T-helper 22 cell (primary cell): ENCODE results near the gene NDUFS8.

Experiments used
- DNase-seq: peaks from one replicate; pipeline ENCODE4 v3.0.0-alpha.2; 2020; ENCODE audit warnings: low read depth

Gene NDUFS8

GRCh38 chr11:68015467-68015866 is 15.0 kb upstream of the NDUFS8 start:
- DNase-seq: no peak

- DNase-seq: no peak
Measured at GRCh38 chr11:68016161-68016903, 14.1 kb upstream of the NDUFS8 start.

- no peak for DNase-seq
Measured at GRCh38 chr11:68016904-68017817, 13.3 kb upstream of the NDUFS8 start.

- DNase-seq: no peak
Measured at GRCh38 chr11:68017980-68018729, 12.3 kb upstream of the NDUFS8 start.

- DNase-seq: no peak
Measured at GRCh38 chr11:68018730-68019190, 11.7 kb upstream of the NDUFS8 start.

- no peak for DNase-seq
Measured at GRCh38 chr11:68019486-68019885, 11.0 kb upstream of the NDUFS8 start.

- no peak for DNase-seq
Measured at GRCh38 chr11:68020575-68020974, 9.9 kb upstream of the NDUFS8 start.

GRCh38 chr11:68021167-68021787 is 9.2 kb upstream of the NDUFS8 start:
- DNase-seq: no peak

- no peak for DNase-seq
Measured at GRCh38 chr11:68022531-68022930, 8.0 kb upstream of the NDUFS8 start.

GRCh38 chr11:68024508-68024907 is 6.0 kb upstream of the NDUFS8 start:
- DNase-seq: no peak

GRCh38 chr11:68025047-68025446 is 5.4 kb upstream of the NDUFS8 start:
- DNase-seq: no peak

- no peak for DNase-seq
Measured at GRCh38 chr11:68026391-68027105, 3.9 kb upstream of the NDUFS8 start.

- DNase-seq: no peak
Measured at GRCh38 chr11:68027667-68028066, 2.8 kb upstream of the NDUFS8 start.

GRCh38 chr11:68028802-68029545 is 1.5 kb upstream of the NDUFS8 start:
- no peak for DNase-seq

GRCh38 chr11:68031144-68031464 is 623 bp downstream of the NDUFS8 start:
- DNase-seq: no peak

GRCh38 chr11:68032003-68032402 is 1.5 kb downstream of the NDUFS8 start:
- no peak for DNase-seq

- DNase-seq: no peak
Measured at GRCh38 chr11:68032997-68033707, 2.7 kb downstream of the NDUFS8 start.

GRCh38 chr11:68033708-68034045 is 3.2 kb downstream of the NDUFS8 start:
- no peak for DNase-seq

- no peak for DNase-seq
Measured at GRCh38 chr11:68035266-68035876, 4.9 kb downstream of the NDUFS8 start.
